Measurements from ENCODE around the gene ICAM2. TPM values are rescaled to one million over a fixed set of nuclear protein-coding genes. Genes with fewer than 3 reads are reported as not detected.
"Not testable (repeated sequence)": the region's sequence is repeated elsewhere in the genome, so short reads cannot be mapped to it uniquely, and the experiment has no call there.

ICAM2 gene
- total RNA-seq, 1 experiment from 2014 or later: 0.87 TPM

- no peaks in the 10 kb centered on the region for H3K4me1 ChIP-seq (replicated peaks)
- peaks cover 5% of the 10 kb centered on the region; the same call in 1 of the 2 replicates for H3K36me3 ChIP-seq
- H3K4me3 ChIP-seq: no peak overlapping the region
- H3K27me3 ChIP-seq (replicated peaks): no peaks in the 10 kb centered on the region
- DNase-seq (ENCODE audit: low read depth in 1 of 2, low spot score in 2 of 2): no peak
- H3K9me3 ChIP-seq (replicated peaks): no peaks in the 10 kb centered on the region
- H3K27ac ChIP-seq: no peak overlapping the region
These were observed 17.4 kb upstream of the ICAM2 start for GRCh38 chr17:64037802-64038201.

GRCh38 chr17:64037180-64037579, 16.7 kb upstream of the ICAM2 start:
- H3K9me3 ChIP-seq (replicated peaks): no peaks in the 10 kb centered on the region
- H3K27ac ChIP-seq: no peak overlapping the region
- peaks cover 3% of the 10 kb centered on the region; the same call in 1 of the 2 replicates for H3K36me3 ChIP-seq
- H3K4me3 ChIP-seq: no peak overlapping the region
- DNase-seq (ENCODE audit: low read depth in 1 of 2, low spot score in 2 of 2): no peak
- no peaks in the 10 kb centered on the region for H3K4me1 ChIP-seq (replicated peaks)
- H3K27me3 ChIP-seq (replicated peaks): no peaks in the 10 kb centered on the region

GRCh38 chr17:64036198-64036922, 15.9 kb upstream of the ICAM2 start:
- H3K9me3 ChIP-seq (replicated peaks): no peaks in the 10 kb centered on the region
- H3K27me3 ChIP-seq (replicated peaks): no peaks in the 10 kb centered on the region
- H3K4me1 ChIP-seq (replicated peaks): no peaks in the 10 kb centered on the region
- H3K36me3 ChIP-seq: no peaks in the 10 kb centered on the region
- no peak overlapping the region for H3K4me3 ChIP-seq
- DNase-seq (ENCODE audit: low read depth in 1 of 2, low spot score in 2 of 2): no peak
- no peak overlapping the region for H3K27ac ChIP-seq

GRCh38 chr17:64032081-64032480, 11.6 kb upstream of the ICAM2 start:
- no peaks in the 10 kb centered on the region for H3K27me3 ChIP-seq (replicated peaks)
- H3K27ac ChIP-seq: no peak overlapping the region
- H3K4me3 ChIP-seq: no peak overlapping the region
- no peaks in the 10 kb centered on the region for H3K36me3 ChIP-seq
- no peaks in the 10 kb centered on the region for H3K4me1 ChIP-seq (replicated peaks)
- H3K9me3 ChIP-seq (replicated peaks): no peaks in the 10 kb centered on the region
- no peak for DNase-seq (ENCODE audit: low read depth in 1 of 2, low spot score in 2 of 2)

GRCh38 chr17:64028874-64029464, 8.5 kb upstream of the ICAM2 start:
- Histone ChIP-seq H3K36me3 (no peaks in the 10 kb centered on the region), H3K9me3 (replicated peaks) (no peaks in the 10 kb centered on the region), H3K27ac (no peak overlapping the region), H3K4me1 (replicated peaks) (no peaks in the 10 kb centered on the region), H3K4me3 (no peak overlapping the region), H3K27me3 (replicated peaks) (no peaks in the 10 kb centered on the region)
- peak; percentile 27 to 69 for DNase-seq (ENCODE audit: low read depth in 1 of 2, low spot score in 2 of 2)

GRCh38 chr17:64025732-64026294, 5.4 kb upstream of the ICAM2 start:
- Histone ChIP-seq H3K27ac (no peak overlapping the region), H3K36me3 (no peaks in the 10 kb centered on the region), H3K9me3 (replicated peaks) (no peaks in the 10 kb centered on the region), H3K27me3 (replicated peaks) (no peaks in the 10 kb centered on the region), H3K4me1 (replicated peaks) (no peaks in the 10 kb centered on the region), H3K4me3 (no peak overlapping the region)
- peak; percentile 70 to 88 for DNase-seq (ENCODE audit: low read depth in 1 of 2, low spot score in 2 of 2)

- H3K4me3 ChIP-seq: no peak overlapping the region
- no peak for DNase-seq (ENCODE audit: low read depth in 1 of 2, low spot score in 2 of 2)
- no peaks in the 10 kb centered on the region for H3K36me3 ChIP-seq
- H3K27me3 ChIP-seq (replicated peaks): no peaks in the 10 kb centered on the region
- no peak overlapping the region for H3K27ac ChIP-seq
- no peaks in the 10 kb centered on the region for H3K4me1 ChIP-seq (replicated peaks)
- no peaks in the 10 kb centered on the region for H3K9me3 ChIP-seq (replicated peaks)
These were observed 4.6 kb upstream of the ICAM2 start for GRCh38 chr17:64024781-64025731.

- H3K27ac ChIP-seq: no peak overlapping the region
- no peaks in the 10 kb centered on the region for H3K27me3 ChIP-seq (replicated peaks)
- no peaks in the 10 kb centered on the region for H3K9me3 ChIP-seq (replicated peaks)
- no peak overlapping the region for H3K4me3 ChIP-seq
- no peaks in the 10 kb centered on the region for H3K36me3 ChIP-seq
- no peaks in the 10 kb centered on the region for H3K4me1 ChIP-seq (replicated peaks)
- no peak for DNase-seq (ENCODE audit: low read depth in 1 of 2, low spot score in 2 of 2)
These were observed 3.8 kb upstream of the ICAM2 start for GRCh38 chr17:64024215-64024654.

GRCh38 chr17:64022611-64023063, 2.2 kb upstream of the ICAM2 start:
- Histone ChIP-seq H3K9me3 (replicated peaks) (no peaks in the 10 kb centered on the region), H3K4me3 (no peak overlapping the region), H3K4me1 (replicated peaks) (no peaks in the 10 kb centered on the region), H3K36me3 (no peaks in the 10 kb centered on the region), H3K27ac (no peak overlapping the region), H3K27me3 (replicated peaks) (no peaks in the 10 kb centered on the region)
- no peak for DNase-seq (ENCODE audit: low read depth in 1 of 2, low spot score in 2 of 2)

- not testable (repeated sequence) for DNase-seq (ENCODE audit: low read depth in 1 of 2, low spot score in 2 of 2); H3K4me1 ChIP-seq (replicated peaks); H3K9me3 ChIP-seq (replicated peaks); H3K27me3 ChIP-seq (replicated peaks); H3K27ac ChIP-seq; H3K36me3 ChIP-seq; H3K4me3 ChIP-seq
These were observed 877 bp downstream of the ICAM2 start for GRCh38 chr17:64019551-64019961.

- Histone ChIP-seq H3K36me3 (no peaks in the 10 kb centered on the region), H3K9me3 (replicated peaks) (no peaks in the 10 kb centered on the region), H3K4me1 (replicated peaks) (no peaks in the 10 kb centered on the region), H3K4me3 (no peak overlapping the region), H3K27me3 (replicated peaks) (peaks cover 9% of the 10 kb centered on the region; the same call in 1 of the 2 replicates), H3K27ac (no peak overlapping the region)
- DNase-seq (ENCODE audit: low read depth in 1 of 2, low spot score in 2 of 2): no peak
These were observed 3.0 kb downstream of the ICAM2 start for GRCh38 chr17:64017381-64017980.

- H3K4me1 ChIP-seq (replicated peaks): no peaks in the 10 kb centered on the region
These were observed 3.5 kb downstream of the ICAM2 start for GRCh38 chr17:64016974-64017373.

GRCh38 chr17:64016231-64016784, 4.1 kb downstream of the ICAM2 start:
- DNase-seq (ENCODE audit: low read depth in 1 of 2, low spot score in 2 of 2): no peak
- no peaks in the 10 kb centered on the region for H3K9me3 ChIP-seq (replicated peaks)
- no peaks in the 10 kb centered on the region for H3K4me1 ChIP-seq (replicated peaks)
- H3K27ac ChIP-seq: no peak overlapping the region
- H3K36me3 ChIP-seq: no peaks in the 10 kb centered on the region
- H3K27me3 ChIP-seq (replicated peaks): peaks cover 10% of the 10 kb centered on the region; the same call in 1 of the 2 replicates
- H3K4me3 ChIP-seq: no peak overlapping the region

More at GRCh38 chr17:64016974-64017373, 3.5 kb downstream of the ICAM2 start:
- DNase-seq (ENCODE audit: low read depth in 1 of 2, low spot score in 2 of 2): no peak
- H3K36me3 ChIP-seq: no peaks in the 10 kb centered on the region
- no peaks in the 10 kb centered on the region for H3K9me3 ChIP-seq (replicated peaks)
- H3K4me3 ChIP-seq: no peak overlapping the region
- no peak overlapping the region for H3K27ac ChIP-seq
- peaks cover 10% of the 10 kb centered on the region; the same call in 1 of the 2 replicates for H3K27me3 ChIP-seq (replicated peaks)
